ENCODE measurements around the gene TNFAIP1. TPM values are rescaled to one million over a fixed set of nuclear protein-coding genes. Genes with fewer than 3 reads are reported as not detected.

Gene TNFAIP1
- polyA plus RNA-seq, 1 donor (not counting 4 experiments of a cell fraction or from before 2014, with no cell fraction given): 84.6 TPM

- Histone ChIP-seq H3K9ac (ENCODE audit: control insufficient read depth, extremely low read depth, insufficient read depth, low read length) (no peak overlapping the region), H3K9me1 (ENCODE audit: control insufficient read depth, extremely low read depth, insufficient read depth, low read length) (no peaks in the 10 kb centered on the region), H3K36me3 (ENCODE audit: control insufficient read depth in 2 of 2, extremely low read depth in 1 of 2, insufficient read depth in 2 of 2, low read length in 2 of 2) (no peaks in the 10 kb centered on the region), H2AFZ (ENCODE audit: control insufficient read depth, low read length) (no peak overlapping the region), H3K4me3 (ENCODE audit: control insufficient read depth in 2 of 3, extremely low read depth in 1 of 3, insufficient read depth in 2 of 3, low read depth in 1 of 3, low read length in 3 of 3) (no peak overlapping the region), H3K4me2 (ENCODE audit: control insufficient read depth, extremely low read depth, insufficient read depth, low read depth, low read length) (no peak overlapping the region), H3K27ac (ENCODE audit: control insufficient read depth, insufficient read depth, low read length) (no peak overlapping the region), H3K27me3 (ENCODE audit: control insufficient read depth, extremely low read depth, insufficient read depth, low read length) (no peaks in the 10 kb centered on the region), H3K79me2 (ENCODE audit: control insufficient read depth, insufficient read depth, low read length) (no peaks in the 10 kb centered on the region), H3K4me1 (ENCODE audit: control insufficient read depth, extremely low read depth, insufficient read depth, low read length) (peaks cover 10% of the 10 kb centered on the region), H4K20me1 (ENCODE audit: control insufficient read depth, extremely low read depth, insufficient read depth, low read length) (no peaks in the 10 kb centered on the region), H3K9me3 (ENCODE audit: control insufficient read depth, low read depth, low read length) (no peaks in the 10 kb centered on the region)
- dilution Hi-C loops (cut with MboI; ENCODE audit: extremely low pct_ligation_motif_present, low sequenced_read_pairs): no loop called here
- DNase-seq (ENCODE audit: low read depth, low spot score) (no peak), FAIRE-seq (no peak)
- TF ChIP-seq EZH2 (IDR thresholded peaks at IDR 0.05; ENCODE audit: low read length) (no peak), CTCF (optimal IDR thresholded peaks at IDR 0.05 in 1 of 3, IDR thresholded peaks at IDR 0.05 in 1 of 3, conservative IDR thresholded peaks at IDR 0.05 in 1 of 3; ENCODE audit: extremely low read depth in 1 of 3, insufficient read depth in 2 of 3, low read length in 3 of 3) (no peak)
These were observed 55.8 kb downstream of the TNFAIP1 start for GRCh38 chr17:28391401-28391800.

DNA sequence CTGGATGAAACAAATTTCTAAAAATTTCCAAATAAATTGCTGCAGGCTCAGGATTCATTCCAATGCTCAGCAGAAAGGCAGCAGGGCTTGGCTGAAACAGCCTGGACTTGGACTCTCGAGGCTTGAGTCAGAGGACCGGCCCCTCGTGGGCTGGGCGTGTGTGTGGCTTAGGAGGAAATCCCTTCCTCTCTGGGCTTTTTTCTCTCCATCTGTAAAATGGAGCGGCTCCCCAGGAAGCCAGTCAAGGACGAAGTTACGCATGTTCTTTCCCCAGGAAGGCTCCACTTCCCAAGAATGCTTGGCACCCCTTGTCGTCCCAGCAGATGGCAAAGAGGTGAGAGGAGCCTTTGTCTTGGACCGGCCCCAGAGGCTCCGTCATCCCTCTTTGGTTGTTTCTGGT is 56.9 kb downstream of the TNFAIP1 start:
- H3K27ac ChIP-seq (ENCODE audit: control insufficient read depth, insufficient read depth, low read length): no peak overlapping the region
- H3K36me3 ChIP-seq (ENCODE audit: control insufficient read depth in 2 of 2, extremely low read depth in 1 of 2, insufficient read depth in 2 of 2, low read length in 2 of 2): no peaks in the 10 kb centered on the region
- no peak overlapping the region for H3K9ac ChIP-seq (ENCODE audit: control insufficient read depth, extremely low read depth, insufficient read depth, low read length)
- H3K4me2 ChIP-seq (ENCODE audit: control insufficient read depth, extremely low read depth, insufficient read depth, low read depth, low read length): no peak overlapping the region
- TF ChIP-seq CTCF (optimal IDR thresholded peaks at IDR 0.05 in 1 of 3, IDR thresholded peaks at IDR 0.05 in 1 of 3, conservative IDR thresholded peaks at IDR 0.05 in 1 of 3; ENCODE audit: extremely low read depth in 1 of 3, insufficient read depth in 2 of 3, low read length in 3 of 3) (no peak), EZH2 (IDR thresholded peaks at IDR 0.05; ENCODE audit: low read length) (no peak)
- no peaks in the 10 kb centered on the region for H3K9me3 ChIP-seq (ENCODE audit: control insufficient read depth, low read depth, low read length)
- no peaks in the 10 kb centered on the region for H3K27me3 ChIP-seq (ENCODE audit: control insufficient read depth, extremely low read depth, insufficient read depth, low read length)
- no peaks in the 10 kb centered on the region for H4K20me1 ChIP-seq (ENCODE audit: control insufficient read depth, extremely low read depth, insufficient read depth, low read length)
- DNase-seq (ENCODE audit: low read depth, low spot score): no peak
- H3K4me1 ChIP-seq (ENCODE audit: control insufficient read depth, extremely low read depth, insufficient read depth, low read length): peaks cover 10% of the 10 kb centered on the region
- H2AFZ ChIP-seq (ENCODE audit: control insufficient read depth, low read length): no peak overlapping the region
- dilution Hi-C loops (cut with MboI; ENCODE audit: extremely low pct_ligation_motif_present, low sequenced_read_pairs): no loop called here
- no peak overlapping the region for H3K4me3 ChIP-seq (ENCODE audit: control insufficient read depth in 2 of 3, extremely low read depth in 1 of 3, insufficient read depth in 2 of 3, low read depth in 1 of 3, low read length in 3 of 3)
- no peak for FAIRE-seq
- H3K9me1 ChIP-seq (ENCODE audit: control insufficient read depth, extremely low read depth, insufficient read depth, low read length): no peaks in the 10 kb centered on the region
- H3K79me2 ChIP-seq (ENCODE audit: control insufficient read depth, insufficient read depth, low read length): no peaks in the 10 kb centered on the region
